HG03196 (cell line): ENCODE measurements around the gene GPR152.
"Not testable (repeated sequence)": the region's sequence is repeated elsewhere in the genome, so short reads cannot be mapped to it uniquely, and the experiment has no call there.

Source experiments
- ATAC-seq: cut with Tn5 transposase; IDR thresholded peaks from one replicate; pipeline ENCODE4 v1.9.1; 2021; ENCODE audit not compliant: unreplicated experiment

The GPR152 gene

GRCh38 chr11:67428052-67429001 is 24.2 kb downstream of the GPR152 start, which contains the start of gene RPS6KB2:
TSS of gene RPS6KB2 (plus strand) at chr11:67428494. CDS start at chr11:67428546, 52 bp downstream.
- ATAC-seq: peak; percentile 81

- ATAC-seq: not testable (repeated sequence)
Measured at GRCh38 chr11:67427364-67427859, 25.1 kb downstream of the GPR152 start.

- no peak for ATAC-seq
Measured at GRCh38 chr11:67423891-67424613, 28.5 kb downstream of the GPR152 start.

DNA sequence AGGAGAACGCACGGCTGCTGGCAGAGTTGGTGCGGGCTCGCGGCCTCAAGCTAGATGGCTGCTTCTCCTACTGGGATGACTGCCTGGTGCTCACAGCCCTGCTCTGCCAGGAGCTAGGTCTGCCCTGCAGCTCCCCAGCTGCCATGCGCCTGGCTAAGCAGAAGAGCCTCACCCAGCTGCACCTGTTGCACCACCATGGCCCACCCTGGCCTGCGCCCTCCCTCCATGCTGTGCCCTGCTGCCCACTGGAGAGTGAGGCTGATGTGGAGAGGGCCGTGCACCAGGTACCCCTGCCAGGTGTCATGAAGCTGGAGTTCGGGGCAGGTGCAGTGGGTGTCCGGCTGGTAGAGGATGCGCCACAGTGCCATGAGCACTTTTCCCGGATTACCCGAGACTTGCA is 29.1 kb downstream of the GPR152 start:
- no peak for ATAC-seq

DNA sequence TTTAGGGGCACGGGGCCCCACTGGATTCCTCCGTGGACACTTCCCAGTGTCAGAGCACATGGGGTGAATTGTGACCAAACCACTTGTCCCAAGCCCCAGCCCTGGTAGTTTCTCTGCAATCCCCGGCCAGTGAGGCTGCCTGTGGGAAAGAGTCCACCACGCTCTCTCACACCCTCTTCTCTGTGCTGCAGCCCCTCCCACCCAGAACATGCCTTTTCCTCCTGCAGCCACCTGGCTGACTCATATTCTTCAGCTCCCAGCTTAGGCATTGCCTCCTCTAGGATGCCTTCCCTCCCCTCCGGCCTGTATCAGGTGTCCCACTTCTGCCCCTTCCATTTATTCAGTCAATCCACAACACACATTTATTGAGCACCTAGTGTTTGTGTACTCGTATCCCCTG is 29.6 kb downstream of the GPR152 start:
- ATAC-seq: no peak

- ATAC-seq: no peak
Measured at GRCh38 chr11:67421430-67422031, 31.0 kb downstream of the GPR152 start.

DNA sequence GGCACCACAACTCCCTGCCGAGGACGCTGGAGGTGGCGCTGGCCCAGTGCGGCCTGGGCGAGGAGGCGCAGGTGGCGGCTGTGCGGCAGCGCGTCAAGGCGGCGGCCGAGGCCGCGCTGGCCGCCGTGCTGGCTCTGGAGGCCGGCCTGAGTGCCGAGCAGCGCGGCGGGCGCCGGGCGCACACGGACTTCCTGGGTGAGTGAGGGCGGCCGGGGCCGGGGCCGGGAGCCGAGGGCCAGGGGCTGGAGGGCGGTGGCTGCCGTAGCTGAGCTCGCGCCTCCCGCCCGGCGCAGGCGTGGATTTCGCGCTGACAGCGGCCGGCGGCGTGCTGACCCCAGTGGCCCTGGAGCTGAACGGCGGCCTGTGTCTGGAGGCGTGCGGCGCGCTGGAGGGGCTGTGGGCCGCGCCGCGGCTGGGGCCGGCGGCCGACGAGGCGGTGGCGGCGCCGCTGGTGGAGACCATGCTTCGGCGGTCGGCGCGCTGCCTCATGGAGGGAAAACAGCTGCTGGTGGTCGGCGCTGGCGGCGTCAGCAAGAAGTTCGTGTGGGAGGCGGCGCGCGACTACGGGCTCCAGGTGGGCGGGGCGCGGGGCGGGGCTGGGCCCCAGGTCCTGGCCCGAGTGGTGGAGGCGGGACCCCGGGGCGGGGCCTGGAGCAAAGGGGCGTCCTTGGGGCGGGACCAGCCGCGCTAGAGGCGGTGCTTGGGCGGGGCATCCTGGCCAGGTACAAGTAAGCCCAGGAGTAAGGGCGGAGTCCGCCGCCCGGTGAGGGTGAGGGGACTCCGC is 31.7 kb downstream of the GPR152 start:
- peak; percentile 86 for ATAC-seq

- ATAC-seq: no peak
Measured at GRCh38 chr11:67420147-67420645, 32.3 kb downstream of the GPR152 start.

DNA sequence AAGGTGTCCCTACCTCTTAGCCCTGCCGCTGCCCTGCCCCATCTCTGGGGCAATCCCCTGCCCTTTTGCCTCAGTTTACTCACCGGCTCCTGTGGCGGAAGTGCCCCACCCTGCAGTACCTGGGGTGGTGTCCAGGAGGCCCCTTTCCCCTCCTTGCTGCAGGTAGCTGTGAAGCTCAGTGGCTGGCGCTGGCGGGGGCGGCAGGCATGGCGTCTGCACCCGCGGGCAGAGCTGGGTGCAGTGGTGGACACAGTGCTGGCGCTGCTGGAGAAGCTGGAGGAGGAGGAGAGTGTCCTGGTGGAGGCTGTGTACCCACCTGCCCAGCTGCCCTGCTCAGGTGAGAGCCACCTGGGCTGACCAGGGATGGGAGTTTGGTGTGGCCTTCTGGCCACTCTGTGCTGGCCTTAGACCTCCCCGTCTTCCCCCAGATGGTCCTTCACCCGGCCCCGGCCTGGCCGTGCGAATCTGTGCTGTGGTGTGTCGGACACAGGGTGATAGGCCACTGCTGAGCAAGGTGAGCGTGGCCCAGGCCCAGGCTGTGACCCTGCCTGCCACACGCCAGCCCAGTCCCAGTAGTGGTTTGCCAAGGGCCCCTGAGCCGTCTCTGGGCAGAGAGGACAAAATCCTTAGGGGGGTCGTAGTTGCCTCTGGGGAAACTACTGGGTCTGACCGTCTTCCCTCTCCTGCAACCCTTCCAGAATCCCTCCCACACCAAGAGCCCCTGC is 33.0 kb downstream of the GPR152 start:
- no peak for ATAC-seq

- no peak for ATAC-seq
Measured at GRCh38 chr11:67418476-67419281, 33.9 kb downstream of the GPR152 start.

- ATAC-seq: no peak
Measured at GRCh38 chr11:67417425-67417824, 35.1 kb downstream of the GPR152 start.

DNA sequence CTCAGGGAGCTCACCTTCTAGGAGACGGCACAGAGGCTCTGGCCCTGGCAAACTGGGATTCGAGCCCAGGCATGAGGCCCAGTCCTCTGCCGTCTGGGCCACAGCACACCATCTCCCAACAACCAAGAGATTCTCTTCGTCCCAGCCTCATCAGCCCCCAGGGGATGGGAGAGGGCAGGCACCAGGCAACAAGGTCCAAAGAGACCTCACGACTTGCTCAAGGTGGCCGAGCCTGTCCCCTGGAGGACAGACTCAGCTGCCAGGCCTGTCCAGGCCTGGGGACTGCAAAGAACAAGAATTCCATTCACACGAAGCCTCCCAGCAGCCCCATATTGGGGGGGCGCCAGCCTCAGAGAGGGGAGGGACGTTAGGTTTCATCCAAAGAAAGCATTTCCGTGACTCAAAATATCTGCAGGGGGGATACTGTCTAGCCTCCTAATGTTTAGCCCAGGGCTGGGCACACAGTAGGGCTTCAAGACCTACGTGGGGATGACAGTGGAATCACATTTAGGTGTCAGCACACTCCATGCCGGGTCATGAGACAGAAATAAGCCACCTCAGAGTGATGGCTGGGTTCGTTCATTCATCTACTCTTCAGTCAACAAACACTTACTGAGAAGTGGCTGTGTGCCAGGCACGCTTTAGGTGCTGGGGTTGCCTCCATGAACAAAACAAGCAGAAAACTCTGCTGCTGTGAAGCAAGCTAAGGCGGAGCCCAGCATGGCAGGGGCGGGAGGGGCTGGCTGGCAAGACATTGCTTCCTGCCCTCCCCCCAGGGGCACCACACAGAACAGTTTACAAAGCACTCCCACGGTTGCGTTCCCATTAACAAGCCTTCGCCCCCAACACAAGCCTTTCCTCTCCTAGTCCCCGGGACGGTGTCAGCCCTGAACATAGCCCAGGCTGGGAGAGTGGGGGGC is 35.9 kb downstream of the GPR152 start:
- ATAC-seq: no peak

DNA sequence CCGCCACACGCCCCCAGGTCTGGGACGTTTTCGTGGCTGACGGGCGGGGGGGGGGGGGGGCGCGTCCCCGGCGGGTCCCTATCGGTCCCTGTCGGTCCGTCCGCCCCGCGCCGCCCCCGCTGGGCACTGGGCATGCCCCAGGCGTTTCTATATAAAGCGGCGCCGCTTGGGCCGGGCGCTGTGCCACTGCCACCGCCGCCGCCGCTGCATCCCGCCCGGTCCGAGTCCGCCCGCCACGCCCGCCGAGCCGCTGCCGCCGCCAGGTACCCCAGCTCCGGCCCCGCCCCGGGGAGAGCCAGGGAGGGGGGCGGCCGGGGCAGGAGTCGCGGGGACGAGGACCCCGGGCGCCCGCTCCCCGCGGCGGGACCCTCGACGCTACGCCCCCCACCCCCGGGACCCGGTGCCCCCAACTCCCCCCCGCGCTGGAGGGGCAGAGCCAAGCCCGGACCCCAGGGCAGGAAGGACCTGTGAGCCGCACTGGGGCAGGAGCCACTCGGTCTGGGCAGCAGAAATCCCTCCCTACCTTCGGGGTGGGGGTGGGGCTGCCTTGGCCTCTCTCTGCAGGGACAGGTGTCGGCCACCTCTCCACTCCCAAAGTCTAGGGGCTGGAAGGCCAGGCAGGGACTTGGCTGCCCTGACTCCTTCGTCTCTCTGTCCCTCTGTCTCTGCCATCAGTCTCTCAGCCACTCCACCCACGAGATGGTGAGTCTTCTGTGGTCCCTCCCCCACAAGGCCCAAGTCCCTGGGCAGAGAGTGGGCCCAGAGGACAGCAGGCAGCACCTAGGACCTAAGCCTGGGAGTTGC is 36.8 kb downstream of the GPR152 start, which contains the start of gene CARNS1:
CARNS1 (plus strand) TSS at position 178 of the 804 bp plus-strand sequence; CDS start at position 700, 522 bp downstream.
- no peak for ATAC-seq

DNA sequence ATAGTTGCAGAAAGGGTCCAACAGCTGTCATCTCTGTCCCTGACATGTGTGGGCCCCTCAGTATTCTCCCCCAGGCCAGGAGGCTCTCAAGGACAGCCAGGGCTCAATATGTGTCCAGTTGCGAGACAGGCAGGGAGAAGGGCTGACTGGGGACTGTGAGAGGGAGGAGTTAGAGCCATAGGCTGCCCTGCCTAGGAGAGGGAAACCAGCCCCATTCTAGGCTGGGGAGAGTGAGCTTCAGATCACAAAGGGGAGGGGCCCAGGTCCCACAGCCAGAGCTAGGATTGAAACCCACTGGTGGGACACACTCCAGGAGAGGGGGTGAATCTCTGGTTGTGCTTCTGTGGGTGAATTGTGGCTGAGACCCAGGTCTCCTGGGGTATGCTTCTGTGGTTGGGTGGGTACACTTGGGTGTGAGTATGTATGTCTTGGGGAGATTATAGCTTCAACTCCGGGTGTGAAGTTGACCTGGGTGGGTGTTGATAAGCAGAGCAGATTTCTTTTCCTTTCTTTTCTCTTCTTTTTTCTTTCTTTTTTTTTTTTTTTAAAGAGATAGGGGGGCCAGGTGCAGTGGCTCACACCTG is 39.2 kb downstream of the GPR152 start:
- ATAC-seq: no peak

GRCh38 chr11:67412495-67413179 is 39.9 kb downstream of the GPR152 start:
- ATAC-seq: no peak

GRCh38 chr11:67411785-67412152 is 40.8 kb downstream of the GPR152 start:
- ATAC-seq: no peak
